B cell (primary cell): ENCODE results near the gene CRTC3. TPM values are rescaled to one million over a fixed set of nuclear protein-coding genes. Genes with fewer than 3 reads are reported as not detected.

Experiments used
- ATAC-seq: fragments of 200-7000 bp; cut with Tn5 transposase; one replicate; pipeline ENCODE4 v1.10.0; 2021; ENCODE audit warnings: low read depth, mild to moderate bottlenecking, moderate number of reproducible peaks, moderate library complexity
- CTCF ChIA-PET: fragments of 350-600 bp; sonication (Branson Sonifier 250); formaldehyde crosslinking; loops from one replicate; lab custom pipeline; 2021; ENCODE audit warnings: antibody characterized with exemption, inconsistent platforms; lab: Charles Lee
- POLR2A ChIA-PET: fragments of 350-600 bp; sonication (Branson Sonifier 250); formaldehyde crosslinking; loops from one replicate; lab custom pipeline; 2021; ENCODE audit warnings: antibody characterized with exemption; lab: Charles Lee
- DNase-seq: peaks from one replicate; pipeline ENCODE4 v3.0.0; 2013
- H2AFZ ChIP-seq: 2 replicates; pipeline ENCODE4 v1.6.1; 2012; ENCODE audit warnings: mild to moderate bottlenecking, low read depth, low read length; ENCODE audit not compliant: insufficient read depth, poor library complexity, severe bottlenecking
- H3K27ac ChIP-seq, 2 donors: 1 replicate in 1 of 2; 2 replicates in 1 of 2; pipeline ENCODE4 v1.5.1; 2012 to 2013; ENCODE audit warnings: low read length in 2 of 2, mild to moderate bottlenecking in 2 of 2, moderate library complexity in 1 of 2
- H3K27me3 ChIP-seq, 4 experiments: fragments of 200-600 bp in 1 of 4; sonication (generic) in 1 of 4; replicated peaks in 1 of 4; 1 replicate in 2 of 4; 2 replicates in 2 of 4; pipeline versions ENCODE4 v1.6.1 to v1.7.0; 2013 to 2016; ENCODE audit warnings: low read length in 3 of 4, mild to moderate bottlenecking in 2 of 4, mixed read lengths in 1 of 4, moderate library complexity in 1 of 4; ENCODE audit not compliant: insufficient read depth in 4 of 4, control insufficient read depth in 3 of 4; ENCODE audit errors: control extremely low read depth in 1 of 4
- H3K36me3 ChIP-seq, 2 experiments: replicated peaks in 1 of 2; 1 replicate in 1 of 2; 2 replicates in 1 of 2; pipeline versions ENCODE4 v1.6.1 to v1.7.1; 2013; ENCODE audit warnings: low read length in 1 of 2; ENCODE audit not compliant: insufficient read depth in 2 of 2, control insufficient read depth in 1 of 2; ENCODE audit errors: control extremely low read depth in 1 of 2, extremely low read depth in 1 of 2
- H3K4me1 ChIP-seq, 2 donors: fragments of 200-600 bp in 1 of 2; sonication (generic) in 1 of 2; 1 replicate in 1 of 2; 2 replicates in 1 of 2; pipeline versions ENCODE4 v1.5.1 to v1.6.1; 2013 to 2017; ENCODE audit warnings: low read length in 2 of 2; ENCODE audit not compliant: control insufficient read depth in 2 of 2, insufficient read depth in 2 of 2
- H3K4me2 ChIP-seq: replicated peaks from 2 replicates; pipeline ENCODE3; 2012; ENCODE audit warnings: mild to moderate bottlenecking, low read depth, low read length; ENCODE audit not compliant: poor library complexity, severe bottlenecking
- H3K4me3 ChIP-seq, 5 experiments: fragments of 200-600 bp in 1 of 5; sonication (generic) in 1 of 5; 1 replicate in 3 of 5; 2 replicates in 2 of 5; pipeline versions ENCODE4 v1.5.1 to v1.7.0; 2011 to 2016; ENCODE audit warnings: low read length in 4 of 5, mild to moderate bottlenecking in 4 of 5, low read depth in 2 of 5, control low read depth in 1 of 5, moderate library complexity in 1 of 5; ENCODE audit not compliant: insufficient read depth in 1 of 5; ENCODE audit errors: control extremely low read depth in 1 of 5, extremely low read depth in 1 of 5
- H3K79me2 ChIP-seq: fragments of 200-600 bp; sonication (generic); one replicate; pipeline ENCODE4 v1.6.0; 2016; ENCODE audit warnings: low read length; ENCODE audit not compliant: control insufficient read depth, insufficient read depth
- H3K9ac ChIP-seq: fragments of 200-600 bp; sonication (generic); 2 replicates; pipeline ENCODE4 v1.6.1; 2017; ENCODE audit warnings: mild to moderate bottlenecking, low read length, moderate library complexity
- H3K9me3 ChIP-seq, 3 donors: one replicate each; pipeline versions ENCODE4 v1.6.1 to v1.7.1; 2013; ENCODE audit warnings: low read length in 2 of 3; ENCODE audit not compliant: control insufficient read depth in 2 of 3, insufficient read depth in 1 of 3; ENCODE audit errors: control extremely low read depth in 1 of 3
- H4K20me1 ChIP-seq: 2 replicates; pipeline ENCODE4 v1.6.0; 2012; ENCODE audit warnings: mild to moderate bottlenecking, low read length; ENCODE audit not compliant: insufficient read depth, control insufficient read depth, poor library complexity, severe bottlenecking
- H3K27ac Mint-ChIP-seq: one replicate; pipeline ENCODE4 v1.8.0; 2021; ENCODE audit warnings: mixed read lengths
- H3K27me3 Mint-ChIP-seq: one replicate; pipeline ENCODE4 v1.8.0; 2021; ENCODE audit warnings: mixed read lengths
- H3K4me1 Mint-ChIP-seq: one replicate; pipeline ENCODE4 v1.8.0; 2021; ENCODE audit warnings: mixed read lengths
- H3K4me3 Mint-ChIP-seq: one replicate; pipeline ENCODE4 v1.8.0; 2021; ENCODE audit warnings: mixed read lengths
- H3K9me3 Mint-ChIP-seq: one replicate; pipeline ENCODE4 v1.8.0; 2022; ENCODE audit warnings: mixed read lengths; ENCODE audit not compliant: insufficient read depth
- CTCF ChIP-seq: fragments of 200-600 bp; IDR thresholded peaks from one replicate; pipeline ENCODE4 v1.8.0; 2022; ENCODE audit warnings: antibody characterized with exemption, mild to moderate bottlenecking
- EZH2 ChIP-seq: IDR thresholded peaks from 2 replicates; pipeline ENCODE4 v1.6.1; 2012; ENCODE audit warnings: borderline replicate concordance, low read depth, mild to moderate bottlenecking, moderate library complexity, low read length; ENCODE audit not compliant: insufficient read depth, poor library complexity, severe bottlenecking
- WGBS: methylation state at CpG from one replicate; pipeline ENCODE4 v1.1.5; 2013; ENCODE audit warnings: missing lambda C conversion rate; ENCODE audit not compliant: insufficient coverage; 5-methylcytosine and 5-hydroxymethylcytosine counted together
- intact Hi-C: fragments of 100-400 bp; cut with micrococcal nuclease; formaldehyde crosslinking; loops from one replicate; pipeline ENCODE4 v1.10.0; 2022
- polyA plus RNA-seq: library from polyadenylated mRNA; depleted of rRNA; stranded (reverse); fragments of >200 nt; gene quantifications from 2 replicates; pipeline ENCODE4 v1.2.3, GENCODE V29; 2012
- total RNA-seq, 2 donors: library from RNA; stranded (reverse); fragments of 120-200 nt in 1 of 2; gene quantifications; 1 replicate in 1 of 2; 2 replicates in 1 of 2; pipeline versions ENCODE4 v1.2.3 to v1.2.4, GENCODE V29; 2013 to 2022

The CRTC3 gene
- total and polyA plus RNA-seq, 2 donors (not counting 1 experiment from before 2014, with no cell fraction given), result 34.7 to 95.8 TPM

GRCh38 chr15:90571063-90571541 is 41.4 kb downstream of the CRTC3 start:
- Histone ChIP-seq H3K79me2 (peaks cover 87% of the 10 kb centered on the region), H3K4me1 (peaks cover 48 to 51% of the 10 kb centered on the region in 2 donors), H2AFZ (peak overlapping the region; percentile 41), H3K4me2 (peak overlapping the region; percentile 73), H4K20me1 (peaks cover 5% of the 10 kb centered on the region), H3K27ac (peak overlapping the region; percentile 47 to 63), H3K9me3 (no peaks in the 10 kb centered on the region), H3K4me3 (peak overlapping the region in 2 of 5 experiments; percentile 30 to 38), H3K9ac (peak overlapping the region; percentile 43), H3K27me3 (no peaks in the 10 kb centered on the region), H3K36me3 (no peaks in the 10 kb centered on the region)
- TF ChIP-seq CTCF, result no peak
- TF ChIP-seq EZH2, result no peak
- peak overlapping the region; percentile 50 for H3K27ac Mint-ChIP-seq
- 39% methylated on average over 2 of the region's 4 CpGs for WGBS
- H3K27me3 Mint-ChIP-seq, result no peaks in the 10 kb centered on the region
- peaks cover 60% of the 10 kb centered on the region for H3K4me1 Mint-ChIP-seq
- ChIA-PET CTCF (interaction anchor here (1.0 to 1.6 kb wide), 2 partner anchors 10 to 25 kb away, joined by 3 read pairs; no protein-coding TSS in a partner anchor), POLR2A (interaction anchor here (0.5 kb wide), 1 partner anchor 127 kb away, joined by 5 read pairs; no protein-coding TSS in a partner anchor)
- intact Hi-C loops, result no loop called here
- H3K9me3 Mint-ChIP-seq, result no peaks in the 10 kb centered on the region
- DNase-seq (peak; percentile 68), ATAC-seq (peak; percentile 63)
- peak overlapping the region; percentile 49 for H3K4me3 Mint-ChIP-seq

DNA sequence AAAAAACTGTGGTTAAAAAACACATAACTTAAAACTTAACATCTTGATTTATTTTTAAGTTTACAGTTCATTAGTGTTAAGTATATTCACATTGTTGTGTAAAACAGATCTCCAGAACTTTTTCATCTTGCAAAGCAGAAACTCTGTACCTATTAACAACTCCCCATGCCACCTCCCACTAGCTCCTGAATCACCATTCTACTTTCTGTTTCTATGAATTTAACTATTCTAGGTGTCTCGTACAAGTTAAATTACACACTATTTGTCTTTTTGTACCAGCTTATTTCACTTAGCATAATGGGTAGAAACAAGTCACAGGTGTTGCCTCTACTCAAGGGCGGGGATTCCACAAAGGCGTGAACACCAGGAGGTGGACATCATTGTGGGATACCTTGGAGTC is 43.2 kb downstream of the CRTC3 start:
- intact Hi-C loops, result no loop called here
- no peak overlapping the region for H3K4me3 Mint-ChIP-seq

More for the DNA sequence above, 43.2 kb downstream of the CRTC3 start:
- POLR2A ChIA-PET, result no interaction called here
- H3K9ac ChIP-seq, result no peak overlapping the region
- H3K4me1 Mint-ChIP-seq, result peaks cover 54% of the 10 kb centered on the region
- no peak overlapping the region for H2AFZ ChIP-seq
- TF ChIP-seq EZH2 (no peak), CTCF (no peak)
- peaks cover 5% of the 10 kb centered on the region for H4K20me1 ChIP-seq
- H3K27ac ChIP-seq, result no peak overlapping the region
- no peak for DNase-seq
- peaks cover 36 to 40% of the 10 kb centered on the region in 2 donors for H3K4me1 ChIP-seq
- ATAC-seq, result no peak
- H3K9me3 ChIP-seq, result no peaks in the 10 kb centered on the region
- H3K79me2 ChIP-seq, result peaks cover 81% of the 10 kb centered on the region
- no peaks in the 10 kb centered on the region for H3K9me3 Mint-ChIP-seq
- CTCF ChIA-PET, result no interaction called here
- no peak overlapping the region for H3K27ac Mint-ChIP-seq
- H3K27me3 ChIP-seq, result no peaks in the 10 kb centered on the region
- no peaks in the 10 kb centered on the region for H3K27me3 Mint-ChIP-seq
- H3K36me3 ChIP-seq, result peaks cover 0 to 7% of the 10 kb centered on the region in 2 experiments
- H3K4me3 ChIP-seq, result no peak overlapping the region
- no CpG with 5 or more reads among the region's 3 CpGs for WGBS
- no peak overlapping the region for H3K4me2 ChIP-seq
